Activated CD8-positive, alpha-beta T cell treated with anti-CD3 and anti-CD28 coated beads, Interleukin-2, amount 10 ng/mL, durations not matched to agents 7 days and 5 days (primary cell): ENCODE measurements around the gene MRPL32. TPM values are rescaled to one million over a fixed set of nuclear protein-coding genes. Genes with fewer than 3 reads are reported as not detected.
"Not testable (repeated sequence)": the region's sequence is repeated elsewhere in the genome, so short reads cannot be mapped to it uniquely, and the experiment has no call there.

Experiments
- ATAC-seq: fragments of 150-1000 bp; cut with Tn5 transposase; one replicate; pipeline ENCODE4 v1.10.0; 2021; ENCODE audit warnings: moderate library complexity
- CTCF ChIA-PET: fragments of 350-600 bp; sonication (Branson Sonifier 250); formaldehyde crosslinking; loops from one replicate; lab custom pipeline; 2021; ENCODE audit warnings: antibody characterized with exemption; lab: Charles Lee
- POLR2A ChIA-PET: fragments of 350-600 bp; sonication (Branson Sonifier 250); formaldehyde crosslinking; loops from one replicate; lab custom pipeline; 2021; ENCODE audit warnings: antibody characterized with exemption; lab: Charles Lee
- DNase-seq: peaks from one replicate; pipeline ENCODE4 v3.0.0-alpha.2; 2020
- H3K27ac Mint-ChIP-seq: one replicate; pipeline ENCODE4 v1.8.0; 2021; ENCODE audit warnings: mild to moderate bottlenecking, mixed read lengths
- H3K27me3 Mint-ChIP-seq: one replicate; pipeline ENCODE4 v1.8.0; 2021; ENCODE audit warnings: low read depth, mixed read lengths
- H3K36me3 Mint-ChIP-seq: one replicate; pipeline ENCODE4 v1.8.0; 2021; ENCODE audit warnings: low read depth, mixed read lengths
- H3K4me1 Mint-ChIP-seq: one replicate; pipeline ENCODE4 v1.8.0; 2021; ENCODE audit warnings: low read depth, mixed read lengths
- H3K4me3 Mint-ChIP-seq: one replicate; pipeline ENCODE4 v1.8.0; 2021; ENCODE audit warnings: mild to moderate bottlenecking, mixed read lengths
- H3K9me3 Mint-ChIP-seq: one replicate; pipeline ENCODE4 v1.8.0; 2022; ENCODE audit warnings: mixed read lengths; ENCODE audit not compliant: insufficient read depth
- total RNA-seq, 2 experiments: library from RNA; stranded (reverse); gene quantifications; one replicate each; pipeline ENCODE4 v1.2.3, GENCODE V29; 2021

MRPL32 gene
- 10 to 100 TPM; 38.7 to 41.6 TPM for total RNA-seq

DNA sequence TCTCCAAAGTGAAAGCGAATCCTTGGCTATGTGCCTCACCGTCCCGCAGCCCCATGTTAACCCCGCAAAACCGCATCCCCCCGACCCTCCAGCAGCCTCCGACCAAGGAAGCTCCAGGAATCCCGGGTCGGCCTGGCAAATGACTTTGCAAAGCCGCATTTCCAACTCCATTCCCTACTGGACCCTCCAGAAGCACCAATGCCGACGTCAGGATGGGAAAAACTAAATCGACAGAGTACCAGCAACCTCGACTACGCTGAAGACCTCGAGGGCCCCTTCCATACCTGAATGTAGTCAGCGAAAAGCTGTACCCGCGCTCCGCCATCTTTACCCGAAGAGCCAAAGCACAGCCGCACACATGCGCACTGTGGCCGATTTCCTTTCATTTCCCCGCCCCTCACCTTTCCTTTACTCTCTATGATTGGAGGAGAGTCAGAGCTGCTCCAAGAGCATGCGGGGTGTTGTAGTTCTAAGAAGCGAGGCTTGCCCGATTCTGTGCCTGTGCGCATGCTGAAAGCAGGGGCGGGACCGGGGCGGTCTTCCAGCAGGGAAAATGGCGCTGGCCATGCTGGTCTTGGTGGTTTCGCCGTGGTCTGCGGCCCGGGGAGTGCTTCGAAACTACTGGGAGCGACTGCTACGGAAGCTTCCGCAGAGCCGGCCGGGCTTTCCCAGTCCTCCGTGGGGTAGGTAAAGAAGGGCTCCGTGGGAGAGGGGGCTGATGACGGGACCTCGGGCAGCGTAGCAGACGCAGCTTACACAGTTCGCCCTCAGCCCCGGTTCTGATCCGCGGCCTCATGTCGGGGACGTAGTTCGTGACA lies at the start of gene MRPL32, which contains the start of gene PSMA2:
MRPL32 (plus strand) TSS at position 543 of the 818 bp plus-strand sequence; CDS start at position 554, 11 bp downstream.
PSMA2 (minus strand) TSS at position 341 of the 818 bp plus-strand sequence; CDS start at position 325, 16 bp downstream.
- Mint-ChIP-seq H3K27ac (peak within 1 kb of the TSS; percentile 98), H3K36me3 (peaks cover 42% of the 10 kb centered on the region), H3K4me3 (peak within 1 kb of the TSS; percentile 100), H3K9me3 (no peaks in the 10 kb centered on the region), H3K27me3 (no peaks in the 10 kb centered on the region), H3K4me1 (peaks cover 59% of the 10 kb centered on the region)
- CTCF ChIA-PET: interaction anchor here (0.7 to 8.2 kb wide), 15 partner anchors 8 to 1050 kb away, joined by 3 to 68 read pairs (median 7); partner anchors contain the start of genes C7orf25 and STK17A
- ATAC-seq (peak; percentile 100), DNase-seq (peak; percentile 97)
- POLR2A ChIA-PET: interaction anchor here (0.6 to 2.4 kb wide), 16 partner anchors 9 to 902 kb away, joined by 3 to 20 read pairs (median 4); partner anchors contain the start of genes C7orf25 and STK17A

DNA sequence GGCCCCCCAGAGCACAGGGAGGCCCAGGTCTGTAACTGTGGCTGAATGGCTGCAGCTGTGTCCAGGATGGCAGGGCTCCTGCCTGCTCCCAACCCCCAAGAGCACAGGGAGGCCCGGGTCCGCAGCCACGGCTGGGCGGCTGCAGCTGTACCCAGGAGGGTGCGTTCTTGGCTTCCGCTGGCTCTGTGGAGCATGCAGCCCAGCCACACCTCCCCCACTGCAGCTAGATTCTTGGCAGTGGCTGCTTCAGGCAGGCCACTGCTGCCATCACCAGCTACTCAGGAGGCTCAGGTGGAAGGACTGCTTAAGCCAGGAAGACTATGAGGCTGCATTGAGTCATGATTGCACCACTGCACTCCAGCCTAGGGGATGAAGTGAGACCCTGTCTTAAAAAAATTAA lies 48.2 kb upstream of the MRPL32 start:
- H3K27ac Mint-ChIP-seq: no peak overlapping the region
- ChIA-PET CTCF (no interaction called here), POLR2A (no interaction called here)
- no peaks in the 10 kb centered on the region for H3K36me3 Mint-ChIP-seq
- DNase-seq: no peak
- peaks cover 5% of the 10 kb centered on the region for H3K27me3 Mint-ChIP-seq
- H3K4me1 Mint-ChIP-seq: peaks cover 20% of the 10 kb centered on the region
- H3K4me3 Mint-ChIP-seq: no peak overlapping the region
- H3K9me3 Mint-ChIP-seq: no peaks in the 10 kb centered on the region
- ATAC-seq: no peak

DNA sequence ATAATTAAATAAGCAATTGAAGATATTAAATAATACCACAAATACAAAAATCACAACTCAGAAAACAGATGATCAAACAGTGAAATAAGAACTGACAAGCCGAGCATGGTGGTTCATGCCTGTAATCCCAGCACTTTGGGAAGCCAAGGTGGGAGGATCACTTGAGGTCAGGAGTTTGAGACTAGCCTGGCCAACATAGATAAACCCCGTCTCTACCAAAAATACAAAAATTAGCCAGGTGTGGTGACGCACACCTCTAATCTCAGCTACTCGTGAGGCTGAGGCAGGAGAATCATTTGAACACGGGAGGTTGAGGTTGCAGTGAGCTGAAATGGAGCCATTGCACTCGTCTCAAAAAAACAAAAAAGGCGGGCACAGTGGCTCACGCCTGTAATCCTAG lies 47.0 kb upstream of the MRPL32 start:
- H3K9me3 Mint-ChIP-seq, ATAC-seq, CTCF ChIA-PET, POLR2A ChIA-PET, H3K4me3 Mint-ChIP-seq, H3K36me3 Mint-ChIP-seq, H3K27me3 Mint-ChIP-seq, DNase-seq, H3K27ac Mint-ChIP-seq: not testable (repeated sequence)
- peaks cover 23% of the 10 kb centered on the region for H3K4me1 Mint-ChIP-seq

DNA sequence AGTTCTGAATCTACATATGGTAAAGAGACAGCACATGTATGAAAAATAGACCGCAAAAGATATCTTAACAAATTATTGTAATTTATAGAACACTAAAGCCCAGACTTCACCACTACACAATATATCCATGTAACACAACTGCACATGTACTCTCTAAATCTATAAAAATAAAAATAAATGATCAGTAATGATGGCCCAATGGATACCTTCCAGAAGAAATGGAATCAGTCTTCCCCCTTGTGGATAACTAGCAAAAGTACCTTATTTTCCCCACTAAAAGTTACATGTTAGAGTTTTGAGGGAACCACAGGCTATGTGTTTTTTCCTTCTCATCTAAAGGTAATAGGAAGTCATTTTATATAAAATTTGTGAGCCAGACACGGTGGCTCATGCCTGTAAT lies 46.0 kb upstream of the MRPL32 start:
- no peak for ATAC-seq
- Mint-ChIP-seq H3K27me3 (peaks cover 5% of the 10 kb centered on the region), H3K9me3 (no peaks in the 10 kb centered on the region), H3K4me3 (no peak overlapping the region), H3K36me3 (no peaks in the 10 kb centered on the region), H3K27ac (no peak overlapping the region), H3K4me1 (peaks cover 23% of the 10 kb centered on the region)
- POLR2A ChIA-PET: no interaction called here
- no peak for DNase-seq
- CTCF ChIA-PET: interaction anchor here (1.0 kb wide), 1 partner anchor 943 kb away, joined by 3 read pairs; no protein-coding TSS in a partner anchor

- Mint-ChIP-seq H3K27ac (no peak overlapping the region), H3K27me3 (peaks cover 5% of the 10 kb centered on the region), H3K9me3 (no peaks in the 10 kb centered on the region), H3K36me3 (no peaks in the 10 kb centered on the region), H3K4me3 (peak overlapping the region; percentile 78), H3K4me1 (peaks cover 23% of the 10 kb centered on the region)
- ChIA-PET CTCF (interaction anchor here (0.7 to 2.8 kb wide), 6 partner anchors 10 to 944 kb away, joined by 3 to 23 read pairs (median 4); partner anchors contain the start of genes MRPL32 and PSMA2), POLR2A (interaction anchor here (0.6 kb wide), 1 partner anchor 24 kb away, joined by 3 read pairs; no protein-coding TSS in a partner anchor)
- ATAC-seq (no peak), DNase-seq (no peak)
Measured at GRCh38 chr7:42886893-42887505, 45.2 kb upstream of the MRPL32 start.

- peaks cover 7% of the 10 kb centered on the region for H3K4me1 Mint-ChIP-seq
- CTCF ChIA-PET: no interaction called here
- POLR2A ChIA-PET: no interaction called here
- no peak overlapping the region for H3K4me3 Mint-ChIP-seq
- H3K27me3 Mint-ChIP-seq: peaks cover 8% of the 10 kb centered on the region
- no peak for DNase-seq
- H3K36me3 Mint-ChIP-seq: peaks cover 4% of the 10 kb centered on the region
- H3K9me3 Mint-ChIP-seq: peaks cover 10% of the 10 kb centered on the region
- no peak overlapping the region for H3K27ac Mint-ChIP-seq
- no peak for ATAC-seq
Measured at GRCh38 chr7:42893346-42894240, 38.6 kb upstream of the MRPL32 start.

GRCh38 chr7:42900842-42901241 lies 31.3 kb upstream of the MRPL32 start:
- CTCF ChIA-PET: no interaction called here
- POLR2A ChIA-PET: interaction anchor here (0.6 kb wide), 1 partner anchor 1167 kb away, joined by 3 read pairs; no protein-coding TSS in a partner anchor
- Mint-ChIP-seq H3K27me3 (peaks cover 19% of the 10 kb centered on the region), H3K27ac (no peak overlapping the region), H3K9me3 (no peaks in the 10 kb centered on the region), H3K4me3 (no peak overlapping the region), H3K36me3 (no peaks in the 10 kb centered on the region), H3K4me1 (no peaks in the 10 kb centered on the region)
- DNase-seq (no peak), ATAC-seq (no peak)

DNA sequence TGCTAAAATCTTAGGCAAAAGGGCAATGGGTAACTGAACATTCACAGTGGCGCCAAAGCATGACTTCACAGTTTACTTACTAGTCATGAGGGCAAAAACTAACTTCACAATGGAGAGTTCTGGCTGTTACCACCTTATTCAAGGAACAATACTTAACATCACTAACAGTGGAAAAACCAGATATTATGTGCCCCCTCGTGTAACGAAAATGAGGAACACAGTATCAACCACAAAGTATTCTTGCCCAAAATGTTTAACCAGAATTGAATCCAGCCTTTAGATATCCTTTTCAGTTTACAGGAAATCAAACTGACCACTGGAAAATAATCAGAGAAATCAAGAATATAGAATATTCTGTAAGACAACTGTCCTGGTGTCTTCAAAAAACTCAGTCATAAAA lies 29.8 kb upstream of the MRPL32 start:
- Mint-ChIP-seq H3K27me3 (peaks cover 12% of the 10 kb centered on the region), H3K9me3 (no peaks in the 10 kb centered on the region), H3K4me1 (no peaks in the 10 kb centered on the region), H3K4me3 (no peak overlapping the region), H3K36me3 (no peaks in the 10 kb centered on the region), H3K27ac (no peak overlapping the region)
- ChIA-PET POLR2A (no interaction called here), CTCF (no interaction called here)
- DNase-seq (no peak), ATAC-seq (no peak)

DNA sequence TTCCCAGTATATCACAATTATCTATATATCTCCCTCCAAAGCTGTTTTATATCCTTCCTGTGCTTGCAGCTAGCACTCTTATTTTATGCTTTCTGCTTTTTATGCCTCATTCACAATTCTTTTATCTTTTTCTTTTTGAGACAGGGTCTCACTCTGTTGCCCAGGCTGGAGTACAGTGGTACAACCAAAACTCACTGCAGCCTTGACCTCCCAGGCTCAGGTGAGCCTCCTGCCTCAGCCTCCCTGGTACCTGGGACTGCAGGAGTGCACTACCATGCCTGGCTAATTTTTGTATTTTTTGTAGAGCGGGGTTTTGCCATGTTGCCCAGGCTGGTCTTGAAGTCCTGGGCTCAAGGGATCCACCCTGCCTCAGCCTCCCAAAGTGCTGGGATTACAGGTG lies 26.0 kb upstream of the MRPL32 start:
- ATAC-seq (no peak), DNase-seq (no peak)
- Mint-ChIP-seq H3K4me3 (no peak overlapping the region), H3K36me3 (peaks cover 29% of the 10 kb centered on the region), H3K27ac (no peak overlapping the region), H3K27me3 (peaks cover 7% of the 10 kb centered on the region), H3K9me3 (no peaks in the 10 kb centered on the region), H3K4me1 (peaks cover 21% of the 10 kb centered on the region)
- ChIA-PET CTCF (interaction anchor here (1.0 to 1.4 kb wide), 3 partner anchors 35 to 966 kb away, joined by 3 to 4 read pairs (median 3); no protein-coding TSS in a partner anchor), POLR2A (interaction anchor here (1.2 kb wide), 1 partner anchor 26 kb away, joined by 4 read pairs; the partner anchor contains the start of genes MRPL32 and PSMA2)

DNA sequence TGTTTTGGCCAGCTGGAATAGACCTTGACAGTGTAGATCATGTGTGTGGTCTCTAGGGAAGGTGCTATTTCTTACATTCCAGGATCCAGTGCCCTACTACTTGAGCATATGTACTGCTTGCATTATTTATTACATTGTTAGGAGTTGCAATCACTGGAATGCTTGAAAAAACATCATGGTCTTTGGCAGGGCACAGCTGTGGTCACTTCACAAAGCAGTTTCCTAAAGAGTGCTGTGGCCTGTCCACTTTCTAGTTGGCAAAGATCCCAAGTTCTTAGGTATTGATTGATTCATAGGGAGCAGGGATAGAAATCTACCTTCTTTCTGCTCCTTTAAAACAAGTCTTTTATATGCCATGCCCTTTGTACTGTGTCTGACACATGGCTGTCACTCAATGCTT lies 24.9 kb upstream of the MRPL32 start:
- Mint-ChIP-seq H3K27ac (no peak overlapping the region), H3K4me3 (no peak overlapping the region), H3K27me3 (no peaks in the 10 kb centered on the region), H3K36me3 (peaks cover 31% of the 10 kb centered on the region), H3K4me1 (peaks cover 27% of the 10 kb centered on the region), H3K9me3 (no peaks in the 10 kb centered on the region)
- ChIA-PET CTCF (interaction anchor here (0.7 kb wide), 1 partner anchor 17 kb away, joined by 3 read pairs; no protein-coding TSS in a partner anchor), POLR2A (interaction anchor here (1.2 to 1.9 kb wide), 2 partner anchors 25 kb away, joined by 4 to 6 read pairs; partner anchors contain the start of genes MRPL32 and PSMA2)
- no peak for DNase-seq
- no peak for ATAC-seq
